Stimulated activated CD8-positive, alpha-beta memory T cell treated with anti-CD3 and anti-CD28 coated beads, Interleukin-2, amount 100 ng/mL, for 48 hours (primary cell): ENCODE data around the gene KCNAB2.

Experiments
- DNase-seq, 2 donors: peaks; one replicate each; pipeline ENCODE4 v3.0.0-alpha.2; 2020; ENCODE audit warnings: low read depth in 2 of 2

KCNAB2 gene

GRCh38 chr1:6045561-6045960 lies at the start of gene KCNAB2:
Gene KCNAB2 (plus strand): TSS chr1:6045888. CDS start chr1:6051537, 5,649 bp downstream.
- no peak for DNase-seq

DNA sequence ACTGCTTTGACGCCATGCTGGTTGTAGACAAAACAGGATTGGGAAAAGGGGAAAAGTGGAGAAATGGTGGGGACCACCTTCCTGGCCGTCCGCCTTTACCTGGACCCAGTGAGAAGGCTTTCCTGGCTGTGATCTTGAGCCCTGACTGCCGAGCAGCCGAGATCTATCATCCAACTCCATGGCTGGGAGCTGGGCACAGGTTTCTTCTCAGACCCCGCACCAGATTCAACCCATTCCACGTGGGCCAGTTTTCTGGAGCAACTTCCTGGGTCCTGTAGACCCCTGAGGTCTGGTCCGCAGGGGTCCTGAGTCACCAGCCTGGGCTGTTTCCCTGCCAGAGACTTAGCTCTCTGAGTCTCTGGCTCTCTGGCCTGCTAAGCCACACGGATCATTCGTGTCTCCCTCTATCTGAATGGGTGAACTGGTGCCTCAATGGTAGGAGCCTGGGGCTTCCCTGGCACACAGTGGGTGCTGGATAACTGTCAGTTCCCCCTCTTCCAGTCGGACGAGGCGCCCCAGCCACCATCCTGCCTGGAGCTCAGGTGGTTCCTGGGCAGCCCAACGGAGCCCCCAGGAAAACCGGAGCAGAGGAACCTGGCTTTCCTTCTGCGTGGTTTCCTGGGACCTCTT lies 48.9 kb upstream of the KCNAB2 start:
- no peak for DNase-seq

GRCh38 chr1:5997316-5997715 lies 48.4 kb upstream of the KCNAB2 start:
- no peak for DNase-seq

DNA sequence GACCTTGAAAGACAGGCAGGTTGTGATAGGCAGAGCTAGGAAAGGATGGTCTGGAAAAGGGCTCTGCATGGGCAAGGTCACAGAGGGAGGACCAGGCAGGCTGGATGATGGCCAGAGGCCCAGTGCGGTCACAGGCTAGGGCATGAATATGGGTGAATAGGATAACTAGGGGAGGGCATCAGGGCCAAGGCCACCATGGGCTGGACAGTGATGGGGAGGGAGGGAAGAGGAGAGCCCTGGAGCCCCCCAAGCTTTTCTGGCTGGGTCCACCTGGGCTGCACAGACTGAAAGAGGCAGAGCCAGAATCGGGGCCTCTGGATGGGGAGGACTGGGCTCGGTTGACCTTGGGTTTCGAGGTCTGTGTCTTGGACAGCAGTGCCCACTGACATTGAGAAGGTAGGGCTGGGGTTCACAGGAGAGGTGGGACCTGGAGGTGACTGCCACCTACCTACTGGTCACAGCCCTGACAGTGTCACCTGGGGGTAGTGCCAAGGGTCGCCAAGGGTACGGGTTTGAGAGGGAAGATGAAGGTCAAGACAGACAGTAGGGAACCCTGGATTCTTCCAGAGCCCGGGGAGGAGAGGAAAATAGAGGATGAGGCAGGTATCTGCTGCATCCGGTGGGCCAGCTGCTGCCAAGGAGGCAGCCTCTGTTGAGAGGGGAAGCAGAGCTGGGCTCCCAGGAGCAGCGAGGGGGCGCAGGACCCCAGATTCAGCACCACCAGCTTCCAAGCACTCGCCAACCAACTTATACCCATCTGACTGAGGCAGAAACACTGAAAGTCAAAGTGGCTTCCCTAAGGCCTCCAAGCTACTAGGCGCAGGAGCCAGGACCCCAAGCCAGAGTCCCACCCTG lies 47.4 kb upstream of the KCNAB2 start:
- DNase-seq: no peak

DNA sequence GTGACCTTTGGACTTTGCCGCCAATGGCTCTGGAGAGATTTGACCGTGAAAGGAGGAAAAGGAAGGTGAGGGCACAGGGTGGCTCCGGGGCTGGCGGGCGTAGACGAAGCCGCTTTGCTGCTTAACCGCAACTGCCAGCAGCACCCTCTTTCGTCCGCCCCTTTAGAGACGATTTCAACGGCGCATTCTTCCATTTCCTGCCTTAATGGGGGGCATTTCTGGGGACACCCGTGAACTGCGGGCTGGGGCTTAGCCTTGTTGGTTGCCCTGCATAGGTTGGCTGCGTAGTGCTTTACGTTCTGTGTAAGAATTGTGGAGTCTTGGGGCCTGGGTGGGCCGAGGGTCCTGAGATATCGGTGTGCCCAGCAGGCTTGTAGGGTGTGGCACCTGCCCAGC lies 46.8 kb upstream of the KCNAB2 start:
- no peak for DNase-seq

DNA sequence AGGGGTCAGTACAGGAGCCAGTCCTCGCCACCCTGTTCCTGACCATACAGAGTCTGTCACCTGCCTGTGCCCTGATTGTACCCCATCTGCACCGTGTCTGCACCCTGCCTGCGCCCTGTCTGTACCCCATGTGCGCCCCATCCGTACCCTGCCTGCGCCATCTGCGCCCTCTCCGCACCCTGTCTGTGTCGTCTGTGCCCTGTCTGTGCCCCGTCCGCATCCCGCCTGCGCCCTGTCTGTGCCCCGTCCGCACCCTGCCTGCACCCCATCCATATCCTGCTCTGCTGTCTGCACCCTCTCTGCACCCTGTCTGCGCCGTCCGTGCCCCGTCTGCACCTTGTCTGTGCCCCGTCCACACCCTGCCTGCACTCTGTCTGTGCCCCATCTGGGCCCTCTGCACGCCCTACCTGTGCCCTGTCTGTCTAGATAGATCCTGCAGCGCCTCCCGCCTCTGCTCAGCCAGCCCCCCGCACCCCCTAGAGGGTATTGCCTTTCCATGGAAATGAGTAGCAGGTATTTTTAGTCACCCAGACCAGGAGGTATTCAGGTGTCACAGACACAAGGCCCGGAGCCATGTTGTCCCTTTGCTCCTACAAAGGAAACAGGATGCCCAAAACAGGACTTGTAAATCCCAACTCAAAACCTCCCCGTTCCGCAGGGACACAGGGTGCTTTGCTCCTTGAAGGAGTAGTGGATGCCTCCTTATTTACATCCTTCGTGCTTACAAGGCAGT lies 45.8 kb upstream of the KCNAB2 start:
- DNase-seq: no peak

GRCh38 chr1:6000444-6001288 lies 45.0 kb upstream of the KCNAB2 start:
- no peak for DNase-seq

- DNase-seq: no peak
These were observed 43.6 kb upstream of the KCNAB2 start for GRCh38 chr1:6001992-6002576.

GRCh38 chr1:6002714-6003501 lies 42.8 kb upstream of the KCNAB2 start:
- DNase-seq: no peak

DNA sequence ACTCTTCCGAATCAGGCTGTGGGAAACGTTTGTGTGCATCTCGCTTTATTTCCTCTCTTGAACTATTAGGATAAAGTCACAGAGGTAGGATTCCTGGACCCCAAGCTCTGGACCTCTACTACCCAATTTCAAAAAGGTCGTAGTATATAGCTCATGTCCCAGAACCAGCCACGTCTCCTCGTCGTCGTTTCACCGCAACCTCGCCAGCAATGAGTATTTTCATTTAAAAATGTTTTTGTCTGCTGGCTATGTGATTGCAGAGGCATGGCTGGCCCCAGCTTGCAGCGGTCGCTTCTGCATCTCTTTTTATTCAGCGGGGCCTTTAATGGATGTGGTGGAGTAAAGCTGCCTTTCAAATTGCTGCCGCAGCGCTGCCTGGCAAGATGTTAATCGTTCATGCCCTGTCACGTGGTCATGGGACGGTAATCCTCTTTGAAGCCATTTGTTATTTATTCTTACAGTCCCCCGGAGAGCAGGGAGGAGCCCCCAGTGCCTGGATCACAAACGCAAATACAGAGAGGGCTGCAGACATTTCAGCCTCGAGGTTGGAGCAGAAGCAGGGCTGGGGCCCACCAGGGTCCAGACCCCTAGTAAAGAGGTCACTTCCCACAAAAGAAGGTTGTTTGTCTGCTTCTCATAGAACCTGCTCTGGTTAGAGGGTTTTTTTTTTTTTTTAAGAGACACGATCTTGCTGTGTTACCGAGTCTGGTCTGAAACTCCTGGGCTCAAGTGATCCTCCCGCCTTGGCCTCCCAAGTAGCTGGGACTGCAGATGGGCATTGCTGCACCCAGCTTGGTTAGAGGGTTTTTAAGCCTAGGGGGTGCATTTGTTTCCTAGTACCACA lies 41.9 kb upstream of the KCNAB2 start:
- DNase-seq: no peak

DNA sequence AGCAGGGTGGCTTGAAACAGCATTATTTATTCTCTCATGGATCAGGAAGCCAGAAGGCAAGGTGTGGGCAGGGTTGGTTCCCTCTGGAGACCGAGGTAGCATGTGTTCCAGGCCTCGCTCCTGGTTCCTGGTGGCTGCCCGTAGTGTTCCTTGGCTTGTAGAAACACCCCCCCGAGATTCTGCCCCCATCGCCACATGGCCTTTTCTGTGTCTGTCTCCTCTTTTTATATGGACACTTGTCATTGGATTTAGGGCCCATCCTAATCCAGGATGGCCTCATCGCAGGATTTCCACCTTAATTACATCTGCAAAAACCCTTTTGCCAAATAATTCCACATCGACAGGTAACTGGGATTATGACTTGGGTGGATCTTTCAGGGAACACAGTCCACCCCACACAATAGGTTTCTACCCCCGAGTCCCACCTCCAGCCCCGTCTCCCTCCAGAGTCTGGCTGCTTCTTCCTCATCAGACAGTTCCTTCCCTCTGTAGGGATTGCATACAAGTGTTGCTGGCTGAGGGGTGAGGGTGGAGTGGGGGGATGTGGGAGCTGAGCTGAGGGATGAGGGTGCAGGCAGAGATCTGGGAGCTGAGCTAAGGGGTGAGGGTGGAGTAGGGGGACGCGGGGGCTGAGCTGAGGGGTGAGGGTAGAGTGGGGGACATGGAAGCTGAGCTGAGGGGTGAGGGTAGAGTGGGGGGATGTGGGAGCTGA lies 41.1 kb upstream of the KCNAB2 start:
- DNase-seq: no peak

DNA sequence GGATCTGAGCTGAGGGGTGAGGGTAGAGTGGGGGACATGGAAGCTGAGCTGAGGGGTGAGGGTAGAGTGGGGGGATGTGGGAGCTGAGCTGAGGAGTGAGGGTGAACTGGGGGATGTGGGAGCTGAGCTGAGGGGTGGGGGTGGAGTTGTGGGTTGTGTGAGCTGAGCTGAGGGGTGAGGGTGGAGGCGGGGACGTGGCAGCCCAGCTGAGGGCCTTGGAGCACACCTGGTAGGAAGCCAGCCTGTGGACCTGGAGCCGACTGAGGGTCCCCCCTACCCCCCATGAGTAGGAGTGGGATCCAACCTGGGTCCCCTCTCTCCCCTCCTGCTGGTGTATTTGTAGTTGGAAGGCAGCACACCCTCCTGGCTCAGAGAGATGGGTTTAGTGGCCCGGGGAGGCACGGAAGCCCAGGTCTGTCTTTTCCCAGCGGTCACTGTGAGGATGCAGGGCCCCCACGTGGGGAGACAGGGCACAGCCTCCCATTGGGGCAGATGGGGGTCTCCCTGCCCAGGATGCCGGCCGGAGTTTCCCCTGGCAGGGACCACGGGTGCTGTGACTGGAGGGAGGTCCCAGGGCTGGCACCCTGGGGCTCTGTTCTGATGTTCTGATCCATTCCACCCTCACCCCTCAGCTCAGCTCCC lies 40.3 kb upstream of the KCNAB2 start:
- no peak for DNase-seq

- no peak for DNase-seq
These were observed 38.8 kb upstream of the KCNAB2 start for GRCh38 chr1:6006882-6007281.

DNA sequence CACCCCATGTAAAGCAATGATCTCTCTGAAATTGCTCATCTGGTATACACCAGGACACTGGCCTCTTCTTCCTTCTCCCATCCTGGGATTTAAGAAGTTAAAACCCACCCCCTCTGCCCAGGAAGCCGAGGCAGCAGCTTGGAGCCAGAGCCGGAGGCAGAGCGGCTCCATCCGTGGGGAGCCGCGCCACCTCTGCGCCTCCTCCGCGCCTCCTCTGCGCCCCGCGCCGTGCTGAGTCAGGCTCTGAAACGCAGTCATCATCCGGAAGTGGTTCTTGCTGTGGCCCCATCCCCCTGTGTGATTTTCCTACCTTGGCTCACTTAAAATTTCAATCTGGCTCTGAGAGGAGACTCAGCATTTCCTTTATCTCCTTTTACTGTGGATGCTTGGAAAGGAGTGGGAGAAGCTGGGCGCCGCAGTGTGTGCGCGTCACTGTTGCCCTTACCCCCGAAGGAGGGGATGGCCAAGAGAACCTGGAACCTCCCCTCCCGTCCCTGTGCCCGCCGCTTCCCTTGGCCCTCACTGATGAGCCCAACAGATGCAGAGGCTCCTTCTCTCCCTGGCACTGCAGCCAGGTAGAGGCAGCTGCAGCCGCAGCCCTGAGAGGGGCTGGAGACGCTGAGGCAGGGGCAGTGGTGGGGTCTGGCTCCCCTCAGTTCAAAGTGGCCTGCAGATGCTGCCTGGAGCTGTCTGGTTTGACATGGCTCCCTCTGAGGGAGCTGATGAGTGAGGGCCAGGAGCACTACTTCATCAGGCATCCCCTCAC lies 38.2 kb upstream of the KCNAB2 start:
- no peak for DNase-seq

GRCh38 chr1:6008084-6008415 lies 37.6 kb upstream of the KCNAB2 start:
- no peak for DNase-seq

GRCh38 chr1:6008696-6009095 lies 37.0 kb upstream of the KCNAB2 start:
- no peak for DNase-seq

DNA sequence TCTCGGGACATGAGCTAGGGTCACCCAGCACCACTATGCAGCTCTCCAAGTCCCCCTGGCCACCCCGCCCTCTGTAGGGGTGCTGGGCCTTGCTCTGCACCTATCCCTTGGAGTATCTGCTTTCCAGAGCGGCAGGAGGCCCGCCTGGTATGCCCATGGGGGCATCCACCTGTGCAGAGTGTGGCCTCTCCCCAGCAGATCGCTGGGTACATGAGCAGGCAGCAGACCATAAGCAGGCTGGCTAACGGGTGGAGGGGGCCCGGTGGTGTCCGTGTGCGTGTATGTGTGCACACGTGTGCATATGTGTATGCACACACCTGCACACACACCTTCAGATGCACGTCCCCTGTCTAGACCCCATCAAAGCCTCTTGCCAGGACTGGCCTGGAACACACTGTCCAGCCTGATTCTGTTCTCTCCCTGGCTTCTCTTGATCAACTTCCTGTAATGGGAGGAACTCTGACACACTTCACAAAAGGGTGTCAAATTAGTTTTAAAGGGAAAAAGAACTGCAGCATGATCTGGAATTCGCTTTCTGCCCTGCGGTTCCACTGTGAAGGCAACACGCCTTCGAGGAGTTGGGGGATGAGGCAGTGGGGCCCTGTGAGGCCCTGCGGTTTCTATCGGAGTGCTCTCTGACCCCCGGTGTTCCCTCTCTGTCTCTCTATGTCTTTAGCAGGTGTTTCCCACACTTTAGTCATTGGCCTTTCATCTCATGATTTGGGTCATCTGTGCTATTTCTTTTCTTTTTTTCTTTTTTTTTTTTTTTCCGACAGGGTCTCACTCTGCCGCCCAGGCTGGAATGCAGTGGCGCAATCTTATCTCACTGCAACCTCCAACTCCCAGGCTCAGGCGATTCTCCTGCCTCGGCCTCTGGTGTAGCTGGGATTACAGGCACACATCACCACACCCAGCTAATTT lies 36.3 kb upstream of the KCNAB2 start:
- DNase-seq: no peak
